ENCODE results near the gene KCNJ10. TPM values are rescaled to one million over a fixed set of nuclear protein-coding genes. Genes with fewer than 3 reads are reported as not detected.

The KCNJ10 gene
- total RNA-seq, 1 experiment from 2014 or later = 1.4 TPM

GRCh38 chr1:160064164-160064563 is 5.8 kb downstream of the KCNJ10 start (continued):
- TF ChIP-seq AFF4 (CRISPR knock-in tag; IDR thresholded peaks at IDR 0.05; ENCODE audit: borderline replicate concordance) = no peak

- H3K36me3 Mint-ChIP-seq = no peaks in the 10 kb centered on the region
- ATAC-seq (no peak), DNase-seq (ENCODE audit: low spot score) (no peak)
- ChIA-PET POLR2A (no interaction called here), CTCF (interaction anchor here (0.9 to 31.0 kb wide), 5 partner anchors 12 to 130 kb away, joined by 3 to 978 read pairs (median 5); partner anchors contain the start of genes KCNJ10 and KCNJ9)
- H3K27me3 Mint-ChIP-seq (ENCODE audit: low read depth) = peaks cover 20% of the 10 kb centered on the region
- TF ChIP-seq USF2 (CRISPR knock-in tag; IDR thresholded peaks at IDR 0.05) (no peak), ZSCAN18 (CRISPR knock-in tag; IDR thresholded peaks at IDR 0.05) (no peak), TP53 (CRISPR knock-in tag; IDR thresholded peaks at IDR 0.05) (no peak), HMGXB4 (CRISPR knock-in tag; IDR thresholded peaks at IDR 0.05) (no peak), GTF2I (CRISPR knock-in tag; conservative IDR thresholded peaks at IDR 0.05) (no peak), E2F5 (CRISPR knock-in tag; IDR thresholded peaks at IDR 0.05) (no peak), ATF1 (CRISPR knock-in tag; IDR thresholded peaks at IDR 0.05) (no peak), ATF2 (CRISPR knock-in tag; IDR thresholded peaks at IDR 0.05; ENCODE audit: borderline replicate concordance, low read depth) (no peak), NFE2L1 (CRISPR knock-in tag; IDR thresholded peaks at IDR 0.05) (no peak), AR (CRISPR knock-in tag; IDR thresholded peaks at IDR 0.05) (no peak)
- peaks cover 32% of the 10 kb centered on the region for H3K4me1 Mint-ChIP-seq
- H3K4me3 Mint-ChIP-seq = no peak overlapping the region
- H3K27ac Mint-ChIP-seq = no peak overlapping the region
- no peaks in the 10 kb centered on the region for H3K9me3 Mint-ChIP-seq
Observed at GRCh38 chr1:160063176-160063575, 6.8 kb downstream of the KCNJ10 start.

Measured in WTC11 (cell line).